SH-SY5Y (cell line): Measurements from ENCODE around the gene DYNLT4.

Experiments used
- GATA2 ChIP-seq: IDR thresholded peaks from 2 replicates; pipeline ENCODE4 v1.6.1; 2011; ENCODE audit warnings: mild to moderate bottlenecking, low read depth, low read length
- GATA3 ChIP-seq: IDR thresholded peaks from 2 replicates; pipeline ENCODE4 v1.6.1; 2011; ENCODE audit warnings: low read depth, mild to moderate bottlenecking, low read length, moderate library complexity

GRCh38 chr1:44826375-44827196, 19.4 kb upstream of the DYNLT4 start:
- TF ChIP-seq GATA2 (no peak), GATA3 (no peak)
